Stomach (tissue), 9 donors: Measurements from ENCODE around the gene PPP2CA. TPM values are rescaled to one million over a fixed set of nuclear protein-coding genes. Genes with fewer than 3 reads are reported as not detected.
A peak's percentile ranks its signal among the peaks of the same experiment; 100 is the strongest.

Source experiments
- DNase-seq, 2 donors: peaks; one replicate each; pipeline versions ENCODE4 v3.0.0 to v3.0.0-alpha.2; 2013 to 2019
- H3K27ac ChIP-seq, 5 donors: fragments of 200-600 bp in 4 of 5; sonication (generic) in 4 of 5; one replicate each; pipeline ENCODE4 v1.5.1; 2013 to 2019; ENCODE audit warnings: mild to moderate bottlenecking in 1 of 5, moderate library complexity in 1 of 5
- H3K27me3 ChIP-seq, 3 donors: fragments of 200-600 bp; sonication (generic); one replicate each; pipeline ENCODE4 v1.5.1; 2017 to 2019; ENCODE audit warnings: mixed run types in 1 of 3
- H3K36me3 ChIP-seq, 4 donors: fragments of 200-600 bp; sonication (generic); 1 replicate in 3 of 4; 2 replicates in 1 of 4; pipeline ENCODE4 v1.5.1; 2016 to 2019
- H3K4me1 ChIP-seq, 4 donors: fragments of 200-600 bp; sonication (generic); one replicate each; pipeline ENCODE4 v1.5.1; 2016 to 2019
- H3K4me3 ChIP-seq, 4 donors: fragments of 200-600 bp; sonication (generic) in 3 of 4; one replicate each; pipeline ENCODE4 v1.5.1; 2016 to 2019; ENCODE audit warnings: mild to moderate bottlenecking in 1 of 4
- H3K9me3 ChIP-seq, 4 donors: fragments of 200-600 bp; sonication (generic); one replicate each; pipeline ENCODE4 v1.5.1; 2016 to 2019
- CTCF ChIP-seq, 7 experiments: fragments of 450-650 bp in 4 of 7; fragments of 200-600 bp in 3 of 7; sonication (generic) in 3 of 7; IDR thresholded peaks; one replicate each; pipeline ENCODE4 v1.5.1; 2016 to 2019; ENCODE audit warnings: antibody characterized with exemption in 7 of 7, control low read depth in 2 of 7, mild to moderate bottlenecking in 1 of 7
- EP300 ChIP-seq: sonication (generic); formaldehyde crosslinking; IDR thresholded peaks from one replicate; pipeline ENCODE4 v1.6.1; 2017; ENCODE audit warnings: antibody characterized with exemption
- POLR2A ChIP-seq, 4 donors: fragments of 450-650 bp; IDR thresholded peaks; one replicate each; pipeline ENCODE4 v1.6.1; 2016; ENCODE audit warnings: antibody characterized with exemption in 4 of 4, control low read depth in 2 of 4, mild to moderate bottlenecking in 1 of 4, moderate library complexity in 1 of 4
- POLR2AphosphoS5 ChIP-seq, 3 donors: sonication (generic); formaldehyde crosslinking; IDR thresholded peaks; one replicate each; pipeline ENCODE4 v1.6.1; 2016; ENCODE audit warnings: antibody characterized with exemption in 3 of 3
- WGBS, 5 donors: extraction: QIAGEN DNeasy Blood & Tissue Kit in 3 of 5; methylation state at CpG; one replicate each; pipeline versions ENCODE4 v1.1.5 to v1.1.7; 2013 to 2018; 5-methylcytosine and 5-hydroxymethylcytosine counted together
- intact Hi-C: fragments of 100-400 bp; cut with DNase I; formaldehyde crosslinking; loops from one replicate; pipeline ENCODE4 v1.15.1; 2023; ENCODE audit warnings: low total_unique reads
- polyA plus RNA-seq, 3 donors: library from polyadenylated mRNA; stranded (reverse); fragments of 200-250 nt; gene quantifications; one replicate each; pipeline ENCODE4 v1.2.3, GENCODE V29; 2013
- total RNA-seq, 5 donors: library from RNA; depleted of rRNA; stranded (reverse); fragments of >200 nt; gene quantifications; one replicate each; pipeline versions ENCODE4 v1.1.0 to v1.2.3, GENCODE V29; 2014 to 2016
- donor health status: healthy with polysubstance abuse.
- donor health status: Bipolar disorder and iron deficiency.
- donor health status: healthy.

The PPP2CA gene
- total and polyA plus RNA-seq, 8 donors: 29.4 to 108 (median 55.2) TPM

DNA sequence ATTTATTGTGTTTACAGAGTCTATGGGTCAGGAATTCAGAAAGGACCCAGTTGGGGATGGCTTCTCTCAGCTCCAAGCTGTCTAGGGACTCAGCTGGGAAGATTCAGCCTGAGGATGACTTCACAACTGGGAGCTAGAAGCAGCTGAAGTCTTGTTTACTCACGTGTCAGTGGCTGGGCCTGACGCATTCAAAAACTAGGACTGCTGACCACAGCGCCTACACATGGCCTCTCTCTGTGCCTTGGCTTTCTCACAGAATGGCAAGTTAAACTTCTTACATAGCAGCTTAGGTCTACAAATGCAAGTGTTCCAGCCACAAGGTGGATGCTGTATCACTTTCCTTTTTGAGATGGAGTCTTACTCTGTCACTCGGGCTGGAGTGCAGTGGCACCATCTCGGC is 16.3 kb upstream of the PPP2CA start:
- peak in 1 of 2 donors; percentile 70 for DNase-seq

GRCh38 chr5:134240421-134240962 is 14.6 kb upstream of the PPP2CA start:
- H3K27ac ChIP-seq: peak overlapping the region in 2 of 5 donors; percentile 30 to 44
- DNase-seq: peak in 1 of 2 donors; percentile 90
- H3K4me3 ChIP-seq: no peak overlapping the region
- intact Hi-C loops: no loop called here
- TF ChIP-seq EP300 (no peak), POLR2AphosphoS5 (IDR thresholded peaks at IDR 0.05) (no peak), CTCF (IDR thresholded peaks at IDR 0.05) (no peak), POLR2A (IDR thresholded peaks at IDR 0.05) (no peak)
- no peaks in the 10 kb centered on the region for H3K27me3 ChIP-seq
- peaks cover 0 to 20% (median 12%) of the 10 kb centered on the region in 4 donors for H3K4me1 ChIP-seq
- H3K9me3 ChIP-seq: no peaks in the 10 kb centered on the region
- H3K36me3 ChIP-seq: no peaks in the 10 kb centered on the region
- WGBS, 5 donors: 14 to 21% (median 16%) methylated on average over 7 of the region's 7 CpGs

More for the DNA sequence above, 16.3 kb upstream of the PPP2CA start:
- no peak for TF ChIP-seq CTCF (IDR thresholded peaks at IDR 0.05)
- TF ChIP-seq POLR2A (IDR thresholded peaks at IDR 0.05): no peak
- no peak for TF ChIP-seq EP300
- peak in 1 of 3 donors; percentile 41 for TF ChIP-seq POLR2AphosphoS5 (IDR thresholded peaks at IDR 0.05)
- intact Hi-C loops: no loop called here
- H3K4me3 ChIP-seq: no peak overlapping the region
- peak overlapping the region in 1 of 5 donors; percentile 14 for H3K27ac ChIP-seq
- 71 to 85% (median 76%) methylated on average over 5 of the region's 5 CpGs for WGBS, 5 donors
- H3K36me3 ChIP-seq: no peaks in the 10 kb centered on the region
- no peaks in the 10 kb centered on the region for H3K27me3 ChIP-seq
- H3K9me3 ChIP-seq: no peaks in the 10 kb centered on the region
- peaks cover 0 to 24% (median 15%) of the 10 kb centered on the region in 4 donors for H3K4me1 ChIP-seq

- Histone ChIP-seq H3K27me3 (no peaks in the 10 kb centered on the region), H3K4me1 (peaks cover 0 to 14% (median 7%) of the 10 kb centered on the region in 4 donors), H3K36me3 (no peaks in the 10 kb centered on the region), H3K4me3 (no peak overlapping the region), H3K9me3 (no peaks in the 10 kb centered on the region), H3K27ac (no peak overlapping the region)
- TF ChIP-seq POLR2AphosphoS5 (IDR thresholded peaks at IDR 0.05): no peak
- no peak for TF ChIP-seq CTCF (IDR thresholded peaks at IDR 0.05)
- TF ChIP-seq POLR2A (IDR thresholded peaks at IDR 0.05): no peak
- TF ChIP-seq EP300: no peak
- intact Hi-C loops: no loop called here
- no peak for DNase-seq
- WGBS, 5 donors: 95 to 97% (median 96%) methylated on average over 6 of the region's 6 CpGs
Observed at GRCh38 chr5:134236820-134237219, 10.9 kb upstream of the PPP2CA start.

DNA sequence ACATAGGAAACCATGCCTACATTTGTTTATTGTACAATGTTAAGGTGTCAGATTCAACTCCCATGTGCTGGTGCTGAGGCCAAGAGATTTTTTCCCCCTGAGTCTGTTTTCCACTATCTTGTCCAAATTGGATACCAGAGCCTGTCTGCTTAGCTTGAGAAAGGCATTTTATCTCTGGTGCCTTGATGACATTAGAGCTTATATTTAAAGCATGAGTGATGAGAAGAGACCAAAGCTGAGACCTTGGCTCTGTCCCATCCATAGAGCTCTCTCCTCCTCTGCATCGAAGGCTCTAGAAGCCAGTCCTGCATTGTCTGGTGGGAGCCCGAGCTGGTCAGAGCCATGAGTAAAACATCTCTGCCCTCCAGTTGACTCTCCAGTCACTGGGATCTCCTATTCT is 10.4 kb upstream of the PPP2CA start:
- no peak for TF ChIP-seq CTCF (IDR thresholded peaks at IDR 0.05)
- no peak for TF ChIP-seq POLR2A (IDR thresholded peaks at IDR 0.05)
- no peak for TF ChIP-seq EP300
- no peak for TF ChIP-seq POLR2AphosphoS5 (IDR thresholded peaks at IDR 0.05)
- 63 to 82% (median 66%) methylated on average over 2 of the region's 2 CpGs for WGBS, 5 donors

More for the DNA sequence above, 10.4 kb upstream of the PPP2CA start:
- Histone ChIP-seq H3K27ac (no peak overlapping the region), H3K4me1 (peaks cover 0 to 14% (median 7%) of the 10 kb centered on the region in 4 donors), H3K9me3 (no peaks in the 10 kb centered on the region), H3K27me3 (no peaks in the 10 kb centered on the region), H3K4me3 (no peak overlapping the region), H3K36me3 (no peaks in the 10 kb centered on the region)
- DNase-seq: peak in 1 of 2 donors; percentile 33
- intact Hi-C loops: no loop called here
